H9 (cell line): ENCODE measurements around the gene PARM1. TPM values are rescaled to one million over a fixed set of nuclear protein-coding genes. Genes with fewer than 3 reads are reported as not detected.

Experiments used
- DNase-seq: peaks from one replicate; pipeline ENCODE4 v3.0.0-alpha.2; 2017
- H2AFZ ChIP-seq: one replicate; pipeline ENCODE4 v1.6.1; 2013; ENCODE audit warnings: mild to moderate bottlenecking, low read length, control low read depth, moderate library complexity
- H2AK5ac ChIP-seq: 2 replicates; pipeline ENCODE4 v1.6.1; 2013; ENCODE audit warnings: low read length, control low read depth, mixed read lengths; ENCODE audit not compliant: insufficient read length
- H2BK120ac ChIP-seq: one replicate; pipeline ENCODE4 v1.6.1; 2013; ENCODE audit warnings: low read depth, mild to moderate bottlenecking, low read length, control low read depth, inconsistent platforms; ENCODE audit not compliant: poor library complexity, severe bottlenecking
- H2BK12ac ChIP-seq: 2 replicates; pipeline ENCODE4 v1.6.1; 2013; ENCODE audit warnings: low read length, control low read depth, mixed read lengths, low read depth; ENCODE audit not compliant: insufficient read length
- H2BK15ac ChIP-seq: 2 replicates; pipeline ENCODE4 v1.6.1; 2013; ENCODE audit warnings: low read depth, low read length, control low read depth
- H2BK20ac ChIP-seq: one replicate; pipeline ENCODE4 v1.6.1; 2013; ENCODE audit warnings: low read depth, mild to moderate bottlenecking, low read length, control low read depth, inconsistent platforms; ENCODE audit not compliant: poor library complexity, severe bottlenecking
- H2BK5ac ChIP-seq: 2 replicates; pipeline ENCODE4 v1.6.1; 2013; ENCODE audit warnings: low read length, control low read depth, mixed read lengths; ENCODE audit not compliant: insufficient read length
- H3K14ac ChIP-seq: 2 replicates; pipeline ENCODE4 v1.6.1; 2013; ENCODE audit warnings: low read length, control low read depth; ENCODE audit not compliant: insufficient read depth
- H3K18ac ChIP-seq: 2 replicates; pipeline ENCODE4 v1.6.1; 2013; ENCODE audit warnings: low read depth, mild to moderate bottlenecking, mixed read lengths, low read length, control low read depth; ENCODE audit not compliant: insufficient read length
- H3K23ac ChIP-seq: 2 replicates; pipeline ENCODE4 v1.6.1; 2013; ENCODE audit warnings: low read length, control low read depth, mixed read lengths, low read depth; ENCODE audit not compliant: insufficient read length
- H3K23me2 ChIP-seq: 2 replicates; pipeline ENCODE4 v1.6.1; 2013; ENCODE audit warnings: low read depth, mild to moderate bottlenecking, mixed read lengths, low read length, control low read depth; ENCODE audit not compliant: insufficient read length, poor library complexity, severe bottlenecking
- H3K27ac ChIP-seq: 2 replicates; pipeline ENCODE4 v1.5.1; 2013; ENCODE audit warnings: low read length, control low read depth, mixed read lengths, low read depth; ENCODE audit not compliant: insufficient read length
- H3K27me3 ChIP-seq: 2 replicates; pipeline ENCODE4 v1.6.1; 2013; ENCODE audit warnings: low read length, control low read depth, inconsistent platforms; ENCODE audit not compliant: insufficient read depth
- H3K4ac ChIP-seq: 2 replicates; pipeline ENCODE4 v1.6.1; 2013; ENCODE audit warnings: low read depth, mild to moderate bottlenecking, control low read depth, inconsistent platforms, low read length, moderate library complexity
- H3K4me1 ChIP-seq: 2 replicates; pipeline ENCODE4 v1.6.1; 2013; ENCODE audit warnings: low read length, control low read depth, inconsistent platforms; ENCODE audit not compliant: insufficient read depth
- H3K4me2 ChIP-seq: 2 replicates; pipeline ENCODE4 v1.6.1; 2013; ENCODE audit warnings: low read length, control low read depth, mixed read lengths; ENCODE audit not compliant: insufficient read length, insufficient read depth
- H3K56ac ChIP-seq: 2 replicates; pipeline ENCODE4 v1.6.1; 2013; ENCODE audit warnings: low read depth, mild to moderate bottlenecking, mixed read lengths, low read length, control low read depth; ENCODE audit not compliant: insufficient read length
- H3K79me1 ChIP-seq: 2 replicates; pipeline ENCODE4 v1.6.1; 2013; ENCODE audit warnings: low read depth, mild to moderate bottlenecking, moderate library complexity, low read length, control low read depth, inconsistent platforms; ENCODE audit not compliant: insufficient read depth, poor library complexity, severe bottlenecking
- H3K79me2 ChIP-seq: 2 replicates; pipeline ENCODE4 v1.6.1; 2013; ENCODE audit warnings: low read length, control low read depth, inconsistent platforms; ENCODE audit not compliant: insufficient read depth
- H3K9ac ChIP-seq: 2 replicates; pipeline ENCODE4 v1.6.1; 2013; ENCODE audit warnings: low read length, control low read depth, mixed read lengths; ENCODE audit not compliant: insufficient read length; ENCODE audit errors: extremely low read depth
- H3K9me3 ChIP-seq: one replicate; pipeline ENCODE4 v1.6.1; 2013; ENCODE audit warnings: low read depth, low read length, inconsistent platforms; ENCODE audit not compliant: control insufficient read depth
- H3T11ph ChIP-seq: one replicate; pipeline ENCODE4 v1.6.1; 2013; ENCODE audit warnings: mild to moderate bottlenecking, low read length, control low read depth, inconsistent platforms
- H4K20me1 ChIP-seq: one replicate; pipeline ENCODE4 v1.6.1; 2013; ENCODE audit not compliant: control insufficient read depth, insufficient read length, insufficient read depth
- H4K5ac ChIP-seq: 2 replicates; pipeline ENCODE4 v1.6.1; 2013; ENCODE audit warnings: low read depth, mild to moderate bottlenecking, mixed read lengths, low read length, control low read depth; ENCODE audit not compliant: insufficient read length
- H4K8ac ChIP-seq: replicated peaks from 2 replicates; pipeline ENCODE4 v1.6.1; 2013; ENCODE audit warnings: low read length, control low read depth, mixed read lengths, low read depth; ENCODE audit not compliant: insufficient read length
- H4K91ac ChIP-seq: 2 replicates; pipeline ENCODE4 v1.6.1; 2013; ENCODE audit warnings: low read depth, mild to moderate bottlenecking, moderate library complexity, mixed read lengths, low read length, control low read depth; ENCODE audit not compliant: insufficient read length
- H3K27ac Mint-ChIP-seq, 3 experiments: 2 replicates in 2 of 3; 3 replicates in 1 of 3; pipeline ENCODE4 v1.8.0; 2020 to 2021; ENCODE audit warnings: mixed read lengths in 3 of 3, mild to moderate bottlenecking in 1 of 3, moderate library complexity in 1 of 3
- H3K27me3 Mint-ChIP-seq: 2 replicates; pipeline ENCODE4 v1.8.0; 2021; ENCODE audit warnings: low read depth, mild to moderate bottlenecking, moderate library complexity, mixed read lengths
- H3K36me3 Mint-ChIP-seq, 3 experiments: 2 replicates in 2 of 3; 3 replicates in 1 of 3; pipeline ENCODE4 v1.8.0; 2020 to 2021; ENCODE audit warnings: low read depth in 3 of 3, mixed read lengths in 3 of 3; ENCODE audit not compliant: insufficient read depth in 1 of 3
- H3K4me1 Mint-ChIP-seq, 2 experiments: 2 replicates each; pipeline ENCODE4 v1.8.0; 2020; ENCODE audit warnings: mixed read lengths in 2 of 2
- H3K4me3 Mint-ChIP-seq, 2 experiments: 2 replicates in 1 of 2; 3 replicates in 1 of 2; pipeline ENCODE4 v1.8.0; 2020 to 2021; ENCODE audit warnings: mild to moderate bottlenecking in 2 of 2, mixed read lengths in 2 of 2, moderate library complexity in 1 of 2
- H3K9me3 Mint-ChIP-seq, 2 experiments: 2 replicates in 1 of 2; 3 replicates in 1 of 2; pipeline ENCODE4 v1.8.0; 2020; ENCODE audit warnings: mild to moderate bottlenecking in 2 of 2, mixed read lengths in 2 of 2, moderate library complexity in 1 of 2
- CTCF ChIP-seq: fragments of 200-600 bp; sonication (generic); conservative IDR thresholded peaks from 3 replicates; pipeline ENCODE4 v1.8.0; 2021; ENCODE audit warnings: antibody characterized with exemption, mild to moderate bottlenecking
- WGBS: extraction: QIAGEN DNeasy Blood & Tissue Kit; methylation state at CpG from one replicate; pipeline ENCODE4 v1.1.7; 2013; ENCODE audit warnings: missing lambda C conversion rate, low lambda C conversion rate, mixed read lengths; ENCODE audit not compliant: insufficient read length; ENCODE audit errors: extremely low coverage; 5-methylcytosine and 5-hydroxymethylcytosine counted together
- total RNA-seq: library from RNA; stranded (reverse); gene quantifications from 2 replicates; pipeline ENCODE4 v1.2.1, GENCODE V29; 2021

Gene PARM1
- total RNA-seq, 1 experiment from 2014 or later, result 2.0 TPM

GRCh38 chr4:74906771-74907170 lies 26.1 kb upstream of the PARM1 start:
- Histone ChIP-seq H3K79me2 (no peaks in the 10 kb centered on the region), H3K9me3 (no peaks in the 10 kb centered on the region), H4K20me1 (no peaks in the 10 kb centered on the region), H3K27me3 (no peaks in the 10 kb centered on the region), H3K27ac (no peak overlapping the region), H3K79me1 (no peaks in the 10 kb centered on the region), H3K18ac (no peak overlapping the region), H2AFZ (no peak overlapping the region), H2BK12ac (no peak overlapping the region), H3K14ac (no peak overlapping the region), H4K5ac (no peak overlapping the region), H4K8ac (no peak overlapping the region), H3K4me1 (no peaks in the 10 kb centered on the region), H4K91ac (no peak overlapping the region), H3K23ac (no peak overlapping the region), H3K4me2 (no peak overlapping the region), H2BK15ac (no peak overlapping the region), H3K56ac (no peak overlapping the region), H2AK5ac (no peak overlapping the region), H3K4ac (no peak overlapping the region), H2BK20ac (no peak overlapping the region), H3K23me2 (no peaks in the 10 kb centered on the region), H3K9ac (no peak overlapping the region), H2BK120ac (no peak overlapping the region), H2BK5ac (no peak overlapping the region), H3T11ph (no peak overlapping the region)
- peaks cover 5 to 7% of the 10 kb centered on the region in 2 experiments; a peak in 4 of 5 replicates for H3K9me3 Mint-ChIP-seq
- WGBS, result no CpG with 5 or more reads among the region's 2 CpGs
- H3K36me3 Mint-ChIP-seq, result peaks cover 0 to 4% (median 2%) of the 10 kb centered on the region in 3 experiments; a peak in 3 of 7 replicates
- no peaks in the 10 kb centered on the region for H3K27me3 Mint-ChIP-seq
- H3K27ac Mint-ChIP-seq, result no peak overlapping the region
- H3K4me3 Mint-ChIP-seq, result no peak overlapping the region
- TF ChIP-seq CTCF, result no peak
- H3K4me1 Mint-ChIP-seq, result no peaks in the 10 kb centered on the region
- DNase-seq, result no peak
